Right lobe of liver (tissue), 4 donors: ENCODE results near the gene NTM.

Experiments used
- POLR2A ChIP-seq: fragments of 450-650 bp; IDR thresholded peaks from one replicate; pipeline ENCODE4 v1.6.1; 2017; ENCODE audit warnings: antibody characterized with exemption, mild to moderate bottlenecking
- TF ChIP-seq, protein P1 (sequence below), 4 donors: fragments of 200-600 bp in 3 of 4; fragments of 450-650 bp in 1 of 4; IDR thresholded peaks; one replicate each; pipeline versions ENCODE4 v1.5.1 to v1.8.0; 2016 to 2022; ENCODE audit warnings: antibody characterized with exemption in 4 of 4, mild to moderate bottlenecking in 2 of 4
- donor health status: DM: no; HTN: no; CAD: no.
- donor health status: DM: no; HTN: no; CAD: no.
- donor health status: DM: no; HTN: yes; CAD: no.

DNA sequence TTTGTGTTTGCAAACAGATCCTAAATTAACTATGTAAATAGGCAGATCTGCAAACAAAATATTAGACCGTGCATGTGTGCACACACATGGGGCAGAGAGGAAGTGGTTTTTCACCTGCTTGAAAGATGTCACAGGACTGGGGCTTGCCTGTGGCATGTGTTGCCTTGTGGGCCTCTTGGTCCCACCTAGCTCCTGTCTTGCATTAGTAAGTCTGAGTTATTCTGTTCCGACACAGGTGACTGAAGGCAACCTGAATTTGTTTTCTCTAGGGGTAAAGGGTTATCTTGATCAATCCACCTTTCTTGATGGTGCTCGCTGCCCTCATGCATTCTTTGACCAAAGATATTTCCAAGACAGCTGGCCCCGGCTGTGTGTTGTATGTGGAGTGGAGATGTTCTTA is 667.5 kb downstream of the NTM start:
- TF ChIP-seq, protein P1, sequence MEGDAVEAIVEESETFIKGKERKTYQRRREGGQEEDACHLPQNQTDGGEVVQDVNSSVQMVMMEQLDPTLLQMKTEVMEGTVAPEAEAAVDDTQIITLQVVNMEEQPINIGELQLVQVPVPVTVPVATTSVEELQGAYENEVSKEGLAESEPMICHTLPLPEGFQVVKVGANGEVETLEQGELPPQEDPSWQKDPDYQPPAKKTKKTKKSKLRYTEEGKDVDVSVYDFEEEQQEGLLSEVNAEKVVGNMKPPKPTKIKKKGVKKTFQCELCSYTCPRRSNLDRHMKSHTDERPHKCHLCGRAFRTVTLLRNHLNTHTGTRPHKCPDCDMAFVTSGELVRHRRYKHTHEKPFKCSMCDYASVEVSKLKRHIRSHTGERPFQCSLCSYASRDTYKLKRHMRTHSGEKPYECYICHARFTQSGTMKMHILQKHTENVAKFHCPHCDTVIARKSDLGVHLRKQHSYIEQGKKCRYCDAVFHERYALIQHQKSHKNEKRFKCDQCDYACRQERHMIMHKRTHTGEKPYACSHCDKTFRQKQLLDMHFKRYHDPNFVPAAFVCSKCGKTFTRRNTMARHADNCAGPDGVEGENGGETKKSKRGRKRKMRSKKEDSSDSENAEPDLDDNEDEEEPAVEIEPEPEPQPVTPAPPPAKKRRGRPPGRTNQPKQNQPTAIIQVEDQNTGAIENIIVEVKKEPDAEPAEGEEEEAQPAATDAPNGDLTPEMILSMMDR (IDR thresholded peaks at IDR 0.05): no peak
- no peak for TF ChIP-seq POLR2A
